Ishikawa (cell line): ENCODE measurements around the gene CKMT2.

Source experiments
- CEBPB ChIP-seq: IDR thresholded peaks from 2 replicates; pipeline ENCODE4 v1.6.1; 2012
- CREB1 ChIP-seq: IDR thresholded peaks from 2 replicates; pipeline ENCODE4 v1.6.1; 2012; ENCODE audit warnings: low read depth
- EGR1 ChIP-seq: IDR thresholded peaks from 2 replicates; pipeline ENCODE4 v1.6.1; 2012
- EP300 ChIP-seq: IDR thresholded peaks from 2 replicates; pipeline ENCODE4 v1.6.1; 2012; ENCODE audit warnings: borderline replicate concordance
- MAX ChIP-seq: IDR thresholded peaks from 2 replicates; pipeline ENCODE4 v1.6.1; 2012
- NFIC ChIP-seq: IDR thresholded peaks from 2 replicates; pipeline ENCODE4 v1.6.1; 2012
- RAD21 ChIP-seq: IDR thresholded peaks from 2 replicates; pipeline ENCODE4 v1.6.1; 2012; ENCODE audit warnings: low read depth
- REST ChIP-seq: IDR thresholded peaks from 2 replicates; pipeline ENCODE4 v1.6.1; 2012; ENCODE audit warnings: low read depth, mild to moderate bottlenecking
- TAF1 ChIP-seq: IDR thresholded peaks from 2 replicates; pipeline ENCODE4 v1.6.1; 2012; ENCODE audit warnings: low read depth, mild to moderate bottlenecking
- TEAD4 ChIP-seq: IDR thresholded peaks from 2 replicates; pipeline ENCODE4 v1.6.1; 2012
- YY1 ChIP-seq: IDR thresholded peaks from 2 replicates; pipeline ENCODE4 v1.6.1; 2012; ENCODE audit warnings: low read depth
- ZBTB7A ChIP-seq: IDR thresholded peaks from 2 replicates; pipeline ENCODE4 v1.6.1; 2012; ENCODE audit warnings: low read depth

- no peak for TF ChIP-seq TAF1
- TF ChIP-seq CREB1, result no peak
- no peak for TF ChIP-seq EP300
- TF ChIP-seq REST, result no peak
- TF ChIP-seq MAX, result no peak
- TF ChIP-seq YY1, result no peak
- no peak for TF ChIP-seq TEAD4
- no peak for TF ChIP-seq ZBTB7A
- no peak for TF ChIP-seq NFIC
- TF ChIP-seq CEBPB, result no peak
- TF ChIP-seq EGR1, result no peak
- TF ChIP-seq RAD21, result no peak
Measured at GRCh38 chr5:81290146-81290545, 57.0 kb downstream of the CKMT2 start.
